Mucosa of descending colon (tissue), 3 donors: ENCODE results near the gene DBET. TPM values are rescaled to one million over a fixed set of nuclear protein-coding genes. Genes with fewer than 3 reads are reported as not detected.
A peak's percentile ranks its signal among the peaks of the same experiment; 100 is the strongest.
"Not testable (repeated sequence)": the region's sequence is repeated elsewhere in the genome, so short reads cannot be mapped to it uniquely, and the experiment has no call there.

Source experiments
- ATAC-seq: fragments of 200-7000 bp; cut with Tn5 transposase; one replicate; pipeline ENCODE4 v1.9.1; 2020; ENCODE audit warnings: mild to moderate bottlenecking, moderate library complexity
- DNase-seq, 3 donors: peaks; one replicate each; pipeline ENCODE4 v3.0.0-alpha.2; 2020
- H3K36me3 ChIP-seq: fragments of 200-600 bp; one replicate; pipeline ENCODE4 v1.8.0; 2021; ENCODE audit warnings: low read depth, mild to moderate bottlenecking
- H3K4me1 ChIP-seq: fragments of 200-600 bp; one replicate; pipeline ENCODE4 v1.8.0; 2021; ENCODE audit warnings: low read depth, mild to moderate bottlenecking
- H3K4me3 ChIP-seq: fragments of 200-600 bp; one replicate; pipeline ENCODE4 v1.8.0; 2021; ENCODE audit warnings: mild to moderate bottlenecking
- H3K9me3 ChIP-seq: fragments of 200-600 bp; one replicate; pipeline ENCODE4 v1.8.0; 2021; ENCODE audit warnings: mild to moderate bottlenecking
- intact Hi-C, 2 donors: fragments of 100-400 bp; cut with DNase I in 1 of 2; cut with micrococcal nuclease in 1 of 2; formaldehyde crosslinking; loops; one replicate each; pipeline versions ENCODE4 v1.11.0 to v1.11.1; 2022; cut with DNase I, micrococcal nuclease
- total RNA-seq, 3 donors: library from RNA; stranded (reverse); fragmentation: NEBNext Ultra II Directional in 2 of 3; extraction: Animal tissue kit (Norgen Biotek cat#: 25700) in 2 of 3; gene quantifications; one replicate each; pipeline versions ENCODE4 v1.2.1 to v1.2.4, GENCODE V29; 2021 to 2023
- donor health status: DM: no; HTN: no; CAD: no; lungs with moderate emphysema.
- donor health status: DM: no; HTN: no; CAD: no.
- donor health status: DM: no; HTN: yes; CAD: no.

DBET gene
- total RNA-seq, 3 donors from 2014 or later, result not detected

DNA sequence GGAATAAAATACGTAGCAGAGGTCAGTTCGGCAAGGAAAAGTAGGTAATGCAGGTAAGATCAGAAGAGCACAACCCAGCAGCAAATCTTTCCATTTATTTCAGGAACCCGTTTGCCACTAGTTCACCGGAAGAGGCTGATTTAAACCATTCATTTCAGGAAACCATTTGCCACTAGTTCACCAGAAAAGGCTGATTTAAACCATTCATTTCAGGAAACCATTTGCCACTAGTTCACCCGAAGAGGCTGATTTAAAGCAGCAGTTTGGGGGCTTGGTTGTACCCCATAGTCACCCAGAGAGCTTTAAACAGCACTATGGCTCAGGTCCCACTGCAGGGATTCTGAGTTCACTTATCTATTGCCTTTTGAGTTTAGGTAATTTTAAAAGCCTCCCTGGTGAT is 33.0 kb upstream of the DBET start:
- intact Hi-C loops, ATAC-seq, H3K4me1 ChIP-seq, H3K9me3 ChIP-seq, H3K36me3 ChIP-seq, H3K4me3 ChIP-seq, DNase-seq: not testable (repeated sequence)

- H3K36me3 ChIP-seq, H3K4me3 ChIP-seq, H3K4me1 ChIP-seq, intact Hi-C loops, H3K9me3 ChIP-seq, DNase-seq: not testable (repeated sequence)
- ATAC-seq, result peak; percentile 42
Measured at GRCh38 chr4:190037704-190038388, 26.5 kb upstream of the DBET start.

DNA sequence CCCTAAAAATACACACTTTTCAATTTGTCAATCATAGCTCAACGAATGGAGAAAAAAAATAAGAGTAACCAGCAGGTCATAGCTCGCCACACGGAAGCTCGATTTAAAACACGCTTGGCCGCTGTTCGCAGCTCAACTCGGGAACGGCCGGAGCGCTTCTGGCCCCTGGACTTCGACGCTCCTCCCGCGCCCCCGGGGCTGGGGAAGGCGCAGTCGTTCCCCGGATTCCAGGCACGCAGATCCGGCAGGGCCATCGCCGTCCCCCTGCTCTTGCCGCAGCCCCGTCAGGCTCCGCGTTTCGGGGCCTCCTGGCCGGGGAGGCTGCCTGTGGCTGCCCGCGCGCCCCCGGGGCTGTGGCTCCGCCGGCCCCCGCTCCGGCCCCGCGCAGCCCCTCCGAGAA is 23.4 kb upstream of the DBET start:
- DNase-seq, intact Hi-C loops, ATAC-seq, H3K9me3 ChIP-seq, H3K4me3 ChIP-seq, H3K36me3 ChIP-seq, H3K4me1 ChIP-seq: not testable (repeated sequence)

DNA sequence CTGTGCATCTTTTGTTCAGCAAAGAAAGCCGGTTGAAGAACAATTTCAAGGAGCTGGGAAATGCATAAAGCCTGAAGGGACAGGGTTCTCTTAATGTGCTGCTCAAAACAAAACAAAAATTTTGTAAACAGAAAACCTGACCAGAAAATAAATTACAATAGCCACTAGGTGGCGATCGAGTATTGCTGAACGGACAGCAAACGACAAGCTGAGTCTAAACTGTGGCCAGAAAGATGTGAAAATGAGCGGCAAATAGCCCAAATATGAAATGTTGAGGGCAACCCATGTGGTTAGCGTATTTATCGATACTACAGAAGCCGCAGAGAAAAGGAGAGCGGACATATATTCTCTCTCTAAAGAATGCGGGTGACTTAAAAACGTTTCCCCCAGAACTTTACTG is 16.7 kb upstream of the DBET start:
- intact Hi-C loops, H3K9me3 ChIP-seq, ATAC-seq, DNase-seq, H3K4me3 ChIP-seq, H3K4me1 ChIP-seq, H3K36me3 ChIP-seq: not testable (repeated sequence)

GRCh38 chr4:190049378-190050239 is 14.7 kb upstream of the DBET start:
- H3K4me1 ChIP-seq, H3K9me3 ChIP-seq, H3K4me3 ChIP-seq, H3K36me3 ChIP-seq, DNase-seq, intact Hi-C loops: not testable (repeated sequence)
- ATAC-seq, result peak; percentile 32

DNA sequence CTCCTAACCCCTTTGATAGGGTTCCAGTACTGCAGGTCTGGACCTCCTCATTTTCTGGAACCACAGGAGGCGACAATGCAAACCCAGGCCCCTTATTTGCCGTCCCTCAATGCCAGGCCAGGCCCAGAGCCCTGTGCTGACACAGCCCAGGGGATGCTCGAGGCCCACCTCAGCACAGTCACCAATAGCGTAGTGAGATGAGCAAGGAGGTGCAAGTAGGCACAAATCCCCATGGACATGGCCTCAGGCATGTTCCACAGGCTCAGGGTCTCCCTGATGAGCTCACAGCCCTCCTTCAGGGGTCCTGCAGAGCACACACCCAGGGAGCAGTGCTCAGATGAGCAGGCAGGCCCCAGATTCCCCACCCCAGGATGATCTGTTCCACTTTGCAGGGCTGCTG is 5.3 kb upstream of the DBET start:
- peak in 1 of 3 donors; percentile 18 for DNase-seq
- H3K9me3 ChIP-seq, H3K36me3 ChIP-seq, intact Hi-C loops, ATAC-seq, H3K4me3 ChIP-seq, H3K4me1 ChIP-seq: not testable (repeated sequence)

DNA sequence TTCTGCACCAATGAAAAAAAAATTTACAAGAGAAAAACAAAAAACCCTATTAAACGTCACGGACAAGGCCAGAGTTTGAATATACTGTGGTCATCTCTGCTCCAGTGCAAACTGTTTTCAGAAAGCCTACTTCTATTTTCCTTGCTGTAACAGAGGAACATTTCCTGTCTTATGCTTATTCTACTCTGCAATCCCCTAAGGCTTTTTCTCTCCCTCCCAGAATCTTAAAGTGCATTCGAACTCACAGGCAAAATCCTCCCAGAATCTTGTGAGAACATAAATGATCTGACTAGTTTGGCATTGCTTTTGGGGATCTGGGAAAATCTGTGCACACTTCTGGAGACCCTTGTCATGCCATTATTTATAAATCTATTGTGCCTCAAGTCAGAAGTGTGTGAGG is 503 bp downstream of the DBET start:
- DNase-seq, H3K36me3 ChIP-seq: not testable (repeated sequence)

GRCh38 chr4:190068351-190068750 is 4.0 kb downstream of the DBET start:
- H3K4me3 ChIP-seq, ATAC-seq, DNase-seq, H3K36me3 ChIP-seq, intact Hi-C loops, H3K9me3 ChIP-seq, H3K4me1 ChIP-seq: not testable (repeated sequence)

More for the DNA sequence above, 503 bp downstream of the DBET start:
- H3K4me1 ChIP-seq, ATAC-seq, intact Hi-C loops, H3K9me3 ChIP-seq, H3K4me3 ChIP-seq: not testable (repeated sequence)

DNA sequence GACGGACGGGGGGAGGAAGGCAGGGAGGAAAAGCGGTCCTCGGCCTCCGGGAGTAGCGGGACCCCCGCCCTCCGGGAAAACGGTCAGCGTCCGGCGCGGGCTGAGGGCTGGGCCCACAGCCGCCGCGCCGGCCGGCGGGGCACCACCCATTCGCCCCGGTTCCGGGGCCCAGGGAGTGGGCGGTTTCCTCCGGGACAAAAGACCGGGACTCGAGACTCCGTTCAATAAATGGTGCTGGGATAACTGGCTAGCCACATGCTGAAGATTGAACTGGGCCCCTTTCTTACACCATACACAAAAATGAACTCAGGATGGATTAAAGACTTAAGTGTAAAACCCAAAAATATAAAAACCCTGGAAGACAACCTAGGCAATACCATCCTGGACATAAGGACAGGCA is 28.8 kb downstream of the DBET start:
- H3K9me3 ChIP-seq, H3K4me1 ChIP-seq, ATAC-seq, H3K36me3 ChIP-seq, DNase-seq, H3K4me3 ChIP-seq, intact Hi-C loops: not testable (repeated sequence)

- DNase-seq, H3K9me3 ChIP-seq, ATAC-seq, H3K4me3 ChIP-seq, intact Hi-C loops, H3K4me1 ChIP-seq, H3K36me3 ChIP-seq: not testable (repeated sequence)
Measured at GRCh38 chr4:190094031-190094430, 29.7 kb downstream of the DBET start.

DNA sequence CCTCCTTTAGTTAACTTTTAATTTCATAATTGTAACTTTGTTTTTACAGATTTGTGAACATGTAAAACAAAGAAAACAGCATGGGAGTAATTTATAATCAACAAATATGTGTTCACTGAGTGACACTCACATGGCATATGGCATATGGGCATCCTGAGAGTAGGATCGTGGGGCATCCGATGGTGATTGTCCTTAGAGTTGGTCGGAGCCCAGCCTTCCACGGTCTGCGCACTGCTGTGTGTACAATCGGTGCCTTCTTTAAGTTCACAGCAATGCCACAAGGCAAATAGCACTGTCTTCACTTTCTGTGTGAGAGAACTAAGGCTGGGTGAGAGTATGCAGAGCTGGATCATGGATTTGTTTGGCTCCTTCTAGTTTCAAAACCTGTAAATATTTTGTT is 31.0 kb downstream of the DBET start:
- H3K36me3 ChIP-seq, intact Hi-C loops, H3K4me1 ChIP-seq, H3K4me3 ChIP-seq, DNase-seq, H3K9me3 ChIP-seq, ATAC-seq: not testable (repeated sequence)

- DNase-seq, result not testable (repeated sequence)
Measured at GRCh38 chr4:190099605-190100004, 35.3 kb downstream of the DBET start.

GRCh38 chr4:190101525-190101924 is 37.2 kb downstream of the DBET start:
- ATAC-seq, H3K9me3 ChIP-seq, H3K36me3 ChIP-seq, H3K4me3 ChIP-seq, intact Hi-C loops, DNase-seq, H3K4me1 ChIP-seq: not testable (repeated sequence)

More at GRCh38 chr4:190099605-190100004, 35.3 kb downstream of the DBET start:
- H3K4me3 ChIP-seq, intact Hi-C loops, H3K36me3 ChIP-seq, H3K4me1 ChIP-seq, H3K9me3 ChIP-seq, ATAC-seq: not testable (repeated sequence)

DNA sequence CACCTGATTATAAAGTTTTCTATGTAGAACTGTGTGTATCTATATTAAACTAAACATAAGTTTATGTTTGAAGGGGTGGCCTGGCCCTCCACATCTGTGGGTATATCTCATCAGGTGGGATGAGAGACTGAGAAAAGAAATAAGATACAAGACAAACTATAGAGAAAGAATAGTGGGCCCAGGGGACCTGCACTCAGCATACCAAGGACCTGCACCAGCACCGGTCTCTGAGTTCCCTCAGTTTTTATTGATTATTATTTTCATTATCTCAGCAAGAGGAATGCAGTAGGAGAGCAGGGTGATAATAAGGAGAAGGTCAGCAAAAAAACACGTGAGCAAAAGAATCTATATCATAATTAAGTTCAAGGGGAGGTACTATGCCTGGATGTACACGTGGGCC is 41.9 kb downstream of the DBET start:
- H3K9me3 ChIP-seq, intact Hi-C loops, ATAC-seq, H3K4me1 ChIP-seq, H3K36me3 ChIP-seq, DNase-seq, H3K4me3 ChIP-seq: not testable (repeated sequence)
